Sigmoid colon (tissue), 7 donors: ENCODE measurements around the gene SLC16A12. TPM values are rescaled to one million over a fixed set of nuclear protein-coding genes. Genes with fewer than 3 reads are reported as not detected.

Experiments
- DNase-seq: peaks from one replicate; pipeline ENCODE4 v3.0.0-alpha.2; 2019
- H3K27ac ChIP-seq, 4 donors: fragments of 200-600 bp; sonication (generic); one replicate each; pipeline ENCODE4 v1.5.1; 2016 to 2019; ENCODE audit warnings: mild to moderate bottlenecking in 1 of 4
- H3K27me3 ChIP-seq, 3 donors: fragments of 200-600 bp; sonication (generic); one replicate each; pipeline ENCODE4 v1.5.1; 2019; ENCODE audit warnings: mild to moderate bottlenecking in 1 of 3
- H3K36me3 ChIP-seq, 4 donors: fragments of 200-600 bp; sonication (generic); one replicate each; pipeline ENCODE4 v1.5.1; 2016 to 2019
- H3K4me1 ChIP-seq, 4 donors: fragments of 200-600 bp; sonication (generic); one replicate each; pipeline ENCODE4 v1.5.1; 2017 to 2019
- H3K4me3 ChIP-seq, 4 donors: fragments of 200-600 bp; sonication (generic); one replicate each; pipeline ENCODE4 v1.5.1; 2017 to 2019; ENCODE audit warnings: mild to moderate bottlenecking in 2 of 4, moderate library complexity in 1 of 4
- H3K9me3 ChIP-seq, 4 donors: fragments of 200-600 bp in 3 of 4; sonication (generic) in 3 of 4; one replicate each; pipeline versions ENCODE4 v1.5.1 to v1.6.1; 2013 to 2019
- EP300 ChIP-seq, 4 donors: sonication (generic); formaldehyde crosslinking; IDR thresholded peaks; one replicate each; pipeline ENCODE4 v1.6.1; 2017; ENCODE audit warnings: antibody characterized with exemption in 4 of 4
- POLR2A ChIP-seq, 2 donors: fragments of 450-650 bp; IDR thresholded peaks; one replicate each; pipeline ENCODE4 v1.6.1; 2016; ENCODE audit warnings: antibody characterized with exemption in 2 of 2, mild to moderate bottlenecking in 2 of 2, moderate library complexity in 2 of 2
- POLR2AphosphoS5 ChIP-seq, 4 donors: sonication (generic); formaldehyde crosslinking; IDR thresholded peaks; one replicate each; pipeline ENCODE4 v1.6.1; 2017; ENCODE audit warnings: antibody characterized with exemption in 4 of 4
- WGBS, 2 donors: extraction: QIAGEN DNeasy Blood & Tissue Kit; methylation state at CpG; one replicate each; pipeline ENCODE4 v1.1.7; 2013; 5-methylcytosine and 5-hydroxymethylcytosine counted together
- intact Hi-C: fragments of 100-400 bp; cut with DNase I; formaldehyde crosslinking; loops from one replicate; pipeline ENCODE4 v1.15.1; 2023
- polyA plus RNA-seq, 3 donors: library from polyadenylated mRNA; stranded (reverse); fragments of 200-250 nt; gene quantifications; one replicate each; pipeline ENCODE4 v1.2.3, GENCODE V29; 2013
- total RNA-seq, 4 donors: library from RNA; depleted of rRNA; stranded (reverse); fragments of >200 nt; gene quantifications; one replicate each; pipeline ENCODE4 v1.1.0, GENCODE V29; 2016
- TF ChIP-seq, protein P1 (sequence below), 4 experiments: fragments of 450-650 bp in 3 of 4; fragments of 200-600 bp in 1 of 4; IDR thresholded peaks; one replicate each; pipeline ENCODE4 v1.5.1; 2016 to 2019; ENCODE audit warnings: antibody characterized with exemption in 4 of 4, mild to moderate bottlenecking in 3 of 4, moderate library complexity in 2 of 4
- donor health status: healthy with polysubstance abuse.
- donor health status: Bipolar disorder and iron deficiency.
- donor health status: healthy.

SLC16A12 gene
- total and polyA plus RNA-seq, 7 donors = 0.13 to 3.9 (median 1.3) TPM; not detected in 1

DNA sequence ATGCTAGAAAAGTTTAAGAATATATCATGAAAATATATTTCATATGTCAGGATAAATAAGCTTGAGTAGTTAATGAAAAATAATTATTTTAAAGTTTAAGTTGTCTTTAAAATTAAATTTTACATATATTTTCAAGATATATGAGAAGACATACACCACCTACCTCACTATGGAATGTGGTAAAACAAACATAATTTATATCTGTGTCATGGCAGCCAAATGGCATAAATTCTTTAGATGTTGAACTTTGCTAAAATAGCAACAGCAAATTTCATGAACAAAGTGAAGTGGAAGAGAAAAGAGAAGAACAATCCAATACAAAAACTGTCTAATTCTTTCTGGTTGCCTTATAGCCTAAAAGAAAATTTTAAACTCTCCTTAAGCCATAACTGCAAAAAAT, 39.6 kb upstream of the SLC16A12 start:
- Histone ChIP-seq H3K27ac (no peak overlapping the region), H3K4me1 (no peaks in the 10 kb centered on the region), H3K36me3 (no peaks in the 10 kb centered on the region), H3K9me3 (no peaks in the 10 kb centered on the region), H3K27me3 (no peaks in the 10 kb centered on the region), H3K4me3 (no peak overlapping the region)
- TF ChIP-seq, protein P1, sequence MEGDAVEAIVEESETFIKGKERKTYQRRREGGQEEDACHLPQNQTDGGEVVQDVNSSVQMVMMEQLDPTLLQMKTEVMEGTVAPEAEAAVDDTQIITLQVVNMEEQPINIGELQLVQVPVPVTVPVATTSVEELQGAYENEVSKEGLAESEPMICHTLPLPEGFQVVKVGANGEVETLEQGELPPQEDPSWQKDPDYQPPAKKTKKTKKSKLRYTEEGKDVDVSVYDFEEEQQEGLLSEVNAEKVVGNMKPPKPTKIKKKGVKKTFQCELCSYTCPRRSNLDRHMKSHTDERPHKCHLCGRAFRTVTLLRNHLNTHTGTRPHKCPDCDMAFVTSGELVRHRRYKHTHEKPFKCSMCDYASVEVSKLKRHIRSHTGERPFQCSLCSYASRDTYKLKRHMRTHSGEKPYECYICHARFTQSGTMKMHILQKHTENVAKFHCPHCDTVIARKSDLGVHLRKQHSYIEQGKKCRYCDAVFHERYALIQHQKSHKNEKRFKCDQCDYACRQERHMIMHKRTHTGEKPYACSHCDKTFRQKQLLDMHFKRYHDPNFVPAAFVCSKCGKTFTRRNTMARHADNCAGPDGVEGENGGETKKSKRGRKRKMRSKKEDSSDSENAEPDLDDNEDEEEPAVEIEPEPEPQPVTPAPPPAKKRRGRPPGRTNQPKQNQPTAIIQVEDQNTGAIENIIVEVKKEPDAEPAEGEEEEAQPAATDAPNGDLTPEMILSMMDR (IDR thresholded peaks at IDR 0.05) = no peak
- TF ChIP-seq EP300 (IDR thresholded peaks at IDR 0.05) (no peak), POLR2AphosphoS5 (IDR thresholded peaks at IDR 0.05) (no peak), POLR2A (IDR thresholded peaks at IDR 0.05) (no peak)
- intact Hi-C loops = no loop called here
- DNase-seq = no peak

DNA sequence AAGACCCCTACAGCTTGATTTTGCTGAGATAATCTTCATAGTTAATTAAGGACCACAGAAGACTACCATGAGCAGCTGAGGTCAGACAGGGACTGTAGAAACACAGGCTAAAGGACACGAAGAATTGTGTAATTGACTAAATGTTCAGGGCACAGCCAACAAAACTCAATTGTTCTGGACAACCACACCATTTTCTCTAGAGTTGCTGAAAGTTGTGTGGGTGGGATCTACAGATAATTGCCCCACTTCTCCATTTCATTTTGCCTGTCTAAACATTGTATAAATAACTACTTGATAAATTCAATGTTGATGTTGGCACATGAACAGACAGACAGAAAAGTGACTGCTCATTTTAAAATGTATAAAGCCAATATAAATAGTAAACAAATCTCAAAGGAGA, 39.0 kb upstream of the SLC16A12 start:
- TF ChIP-seq POLR2AphosphoS5 (IDR thresholded peaks at IDR 0.05) (no peak), POLR2A (IDR thresholded peaks at IDR 0.05) (no peak), EP300 (IDR thresholded peaks at IDR 0.05) (no peak)
- WGBS, 2 donors = 75 to 76% methylated on average over 1 of the region's 1 CpG
- Histone ChIP-seq H3K9me3 (no peaks in the 10 kb centered on the region), H3K27me3 (no peaks in the 10 kb centered on the region), H3K27ac (no peak overlapping the region), H3K36me3 (no peaks in the 10 kb centered on the region), H3K4me3 (no peak overlapping the region), H3K4me1 (no peaks in the 10 kb centered on the region)
- DNase-seq = no peak
- intact Hi-C loops = no loop called here

DNA sequence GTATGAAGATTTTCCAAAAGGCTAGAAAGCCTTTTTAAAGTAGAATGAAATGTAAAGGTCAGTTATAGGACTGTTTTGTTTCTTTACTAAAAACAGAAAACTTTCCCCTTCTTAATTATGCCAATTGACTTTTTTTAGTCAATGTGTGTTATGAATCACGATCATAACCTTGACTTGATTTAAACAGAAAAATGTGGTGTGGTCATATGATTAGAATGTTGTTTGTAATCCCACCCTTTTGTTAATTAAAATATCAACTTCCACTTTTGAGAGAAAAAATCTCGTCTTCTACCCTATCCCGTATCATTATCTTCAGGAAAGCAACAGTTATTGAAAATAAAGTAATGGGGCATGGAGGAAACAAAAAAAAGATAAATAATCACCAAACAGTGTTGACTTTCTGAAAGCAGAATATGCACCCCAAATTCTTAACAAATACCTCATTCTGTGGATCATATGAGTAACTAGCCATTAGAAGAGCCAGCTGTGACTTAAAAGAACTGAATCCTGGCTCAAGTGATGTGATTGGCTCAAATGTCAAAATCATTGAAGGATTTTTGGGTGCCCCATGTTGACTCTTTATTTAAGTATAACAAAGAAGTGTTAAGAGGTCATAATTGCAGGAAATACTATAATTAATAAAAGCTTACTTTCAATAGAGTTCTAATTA, 32.3 kb upstream of the SLC16A12 start:
- intact Hi-C loops = loop anchor here (10.0 kb wide), 1 partner anchor 543 kb away; no protein-coding TSS in a partner anchor
- H3K27me3 ChIP-seq = no peaks in the 10 kb centered on the region
- 72 to 78% methylated on average over 3 of the region's 3 CpGs for WGBS, 2 donors
- H3K4me1 ChIP-seq = no peaks in the 10 kb centered on the region
- H3K4me3 ChIP-seq = no peak overlapping the region
- no peak overlapping the region for H3K27ac ChIP-seq
- no peaks in the 10 kb centered on the region for H3K9me3 ChIP-seq
- no peaks in the 10 kb centered on the region for H3K36me3 ChIP-seq
- no peak for TF ChIP-seq POLR2A (IDR thresholded peaks at IDR 0.05)
- TF ChIP-seq, protein P1 (IDR thresholded peaks at IDR 0.05) = no peak
- no peak for TF ChIP-seq POLR2AphosphoS5 (IDR thresholded peaks at IDR 0.05)
- TF ChIP-seq EP300 (IDR thresholded peaks at IDR 0.05) = no peak
- DNase-seq = no peak

DNA sequence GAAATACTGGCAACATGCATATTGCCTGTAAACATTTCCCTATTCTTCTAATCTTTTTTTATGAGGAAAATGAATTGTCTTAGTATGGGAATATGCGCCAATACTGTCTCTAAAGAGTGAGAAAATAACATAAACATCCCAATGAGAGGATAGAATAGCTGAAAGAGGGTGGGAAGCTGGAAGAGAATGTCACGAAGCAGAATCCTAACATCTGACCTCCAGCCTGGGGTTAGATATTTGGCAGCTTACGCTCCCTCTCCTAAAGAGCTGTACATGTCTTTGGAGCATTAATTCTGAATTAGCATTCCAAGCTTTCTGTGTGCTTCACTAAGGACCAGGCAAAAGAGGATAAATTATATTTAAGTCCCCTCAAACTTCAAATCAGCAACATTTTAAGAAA, 31.6 kb upstream of the SLC16A12 start:
- Histone ChIP-seq H3K27me3 (no peaks in the 10 kb centered on the region), H3K4me3 (no peak overlapping the region), H3K9me3 (no peaks in the 10 kb centered on the region), H3K27ac (no peak overlapping the region), H3K4me1 (no peaks in the 10 kb centered on the region), H3K36me3 (no peaks in the 10 kb centered on the region)
- WGBS, 2 donors = 46 to 78% methylated on average over 3 of the region's 3 CpGs
- TF ChIP-seq POLR2A (IDR thresholded peaks at IDR 0.05) (no peak), EP300 (IDR thresholded peaks at IDR 0.05) (no peak), POLR2AphosphoS5 (IDR thresholded peaks at IDR 0.05) (no peak)
- TF ChIP-seq, protein P1 (IDR thresholded peaks at IDR 0.05) = no peak
- intact Hi-C loops = loop anchor here (10.0 kb wide), 1 partner anchor 542 kb away; no protein-coding TSS in a partner anchor
- DNase-seq = no peak

DNA sequence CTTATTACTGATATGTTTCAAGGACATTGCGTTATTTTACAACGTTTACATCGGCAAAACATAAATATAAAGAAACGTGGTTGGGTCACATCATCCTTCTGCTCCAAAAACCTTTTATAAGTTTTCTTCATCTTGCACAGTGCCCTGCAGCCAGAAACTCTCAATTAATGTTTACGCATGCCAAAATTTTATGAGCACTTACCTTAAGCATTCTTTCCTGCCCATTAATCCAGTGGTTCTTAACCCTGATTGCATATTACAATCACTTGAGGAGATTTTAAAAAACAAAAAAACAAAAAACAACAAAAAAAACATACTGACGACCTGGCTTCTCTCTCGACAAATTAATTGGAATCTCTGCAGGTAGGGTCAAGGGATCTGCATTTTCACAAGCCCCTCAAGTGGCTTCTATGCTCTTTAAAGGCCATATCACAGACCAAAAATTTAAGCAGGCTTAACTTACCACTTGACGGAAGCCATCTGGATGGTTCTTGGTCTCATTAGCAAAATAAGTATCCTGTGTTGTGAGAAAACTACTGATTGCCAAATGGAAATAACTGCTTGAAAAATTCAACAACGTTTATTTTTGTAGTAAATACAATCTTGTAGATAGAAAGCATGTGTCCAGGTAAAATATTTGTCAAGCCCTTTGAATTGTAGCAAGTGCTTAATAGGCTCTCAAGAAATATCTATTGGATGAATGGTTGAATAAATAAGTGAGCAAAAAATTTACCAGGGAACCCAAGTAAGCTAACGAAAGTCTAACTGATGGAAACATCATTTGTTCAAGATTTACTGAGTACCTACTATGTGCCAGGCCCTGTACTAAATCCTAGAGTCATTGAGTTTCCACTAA, 30.9 kb upstream of the SLC16A12 start:
- Histone ChIP-seq H3K4me3 (no peak overlapping the region), H3K27ac (no peak overlapping the region), H3K36me3 (no peaks in the 10 kb centered on the region), H3K9me3 (no peaks in the 10 kb centered on the region), H3K4me1 (no peaks in the 10 kb centered on the region), H3K27me3 (no peaks in the 10 kb centered on the region)
- DNase-seq = no peak
- intact Hi-C loops = loop anchor here (10.0 kb wide), 1 partner anchor 542 kb away; no protein-coding TSS in a partner anchor
- TF ChIP-seq POLR2AphosphoS5 (IDR thresholded peaks at IDR 0.05) (no peak), EP300 (IDR thresholded peaks at IDR 0.05) (no peak), POLR2A (IDR thresholded peaks at IDR 0.05) (no peak)
- TF ChIP-seq, protein P1 (IDR thresholded peaks at IDR 0.05) = no peak
- 37 to 62% methylated on average over 10 of the region's 10 CpGs for WGBS, 2 donors
